ENCODE measurements around the gene CDYL2. TPM values are rescaled to one million over a fixed set of nuclear protein-coding genes. Genes with fewer than 3 reads are reported as not detected.

Gene CDYL2
- total and polyA plus RNA-seq, 2 donors (not counting 3 experiments of a cell fraction or from before 2014, with no cell fraction given): 7.1 to 71.3 TPM

- FAIRE-seq (no peak), DNase-seq (ENCODE audit: low read depth, low spot score) (no peak)
- no peak overlapping the region for H3K4me3 ChIP-seq (replicated peaks in 1 of 3; ENCODE audit: insufficient read depth in 1 of 3, low read depth in 1 of 3, low read length in 3 of 3)
- no TSS peak for BruUV-seq (replicated peaks)
- H3K36me3 ChIP-seq (ENCODE audit: control insufficient read depth in 2 of 2, extremely low read depth in 1 of 2, insufficient read depth in 2 of 2, low read length in 2 of 2): no peaks in the 10 kb centered on the region
- no peaks in the 10 kb centered on the region for H3K27me3 ChIP-seq (ENCODE audit: control insufficient read depth in 2 of 2, insufficient read depth in 2 of 2, low read length in 2 of 2)
- intact Hi-C loops (cut with micrococcal nuclease) (no loop called here), dilution Hi-C loops (cut with MboI; ENCODE audit: extremely low pct_ligation_motif_present, low sequenced_read_pairs) (no loop called here)
- H3K9me1 ChIP-seq (replicated peaks; ENCODE audit: control insufficient read depth, extremely low read depth, insufficient read depth, low read length): no peaks in the 10 kb centered on the region
- TF ChIP-seq CTCF (IDR thresholded peaks at IDR 0.05; ENCODE audit: extremely low read depth in 1 of 2, insufficient read depth in 1 of 2, low read depth in 1 of 2, low read length in 2 of 2) (no peak), FOS (IDR thresholded peaks at IDR 0.05; ENCODE audit: borderline replicate concordance, insufficient read depth, low read length) (no peak), POLR2AphosphoS5 (IDR thresholded peaks at IDR 0.05; ENCODE audit: insufficient read depth, low read depth, low read length) (no peak), EZH2 (IDR thresholded peaks at IDR 0.05; ENCODE audit: borderline replicate concordance, low read depth, low read length, severe bottlenecking) (no peak), MYC (IDR thresholded peaks at IDR 0.05; ENCODE audit: low read depth, low read length) (no peak), GATA2 (IDR thresholded peaks at IDR 0.05; ENCODE audit: insufficient read depth, insufficient read length, low read depth, low read length) (no peak), JUN (IDR thresholded peaks at IDR 0.05; ENCODE audit: borderline replicate concordance, insufficient read depth, insufficient read length, low read depth) (no peak), POLR2A (IDR thresholded peaks at IDR 0.05; ENCODE audit: low read depth, low read length) (no peak), MAX (IDR thresholded peaks at IDR 0.05; ENCODE audit: insufficient read depth, insufficient read length) (no peak)
- H3K4me1 ChIP-seq (ENCODE audit: control insufficient read depth, extremely low read depth, insufficient read depth, low read length): peaks cover 29% of the 10 kb centered on the region
- H4K20me1 ChIP-seq (replicated peaks; ENCODE audit: control insufficient read depth, extremely low read depth, insufficient read depth, low read length): peaks cover 2% of the 10 kb centered on the region
- H2AFZ ChIP-seq (ENCODE audit: low read depth, low read length): no peak overlapping the region
- ChIA-PET POLR2A (no interaction called here), CTCF (no interaction called here)
- H3K79me2 ChIP-seq (ENCODE audit: control insufficient read depth, insufficient read depth, low read length): peaks cover 83% of the 10 kb centered on the region
- H3K9ac ChIP-seq (replicated peaks; ENCODE audit: extremely low read depth, insufficient read depth, low read length): no peak overlapping the region
- no peaks in the 10 kb centered on the region for H3K9me3 ChIP-seq (replicated peaks; ENCODE audit: control insufficient read depth, insufficient read depth, low read length)
- no peak overlapping the region for H3K27ac ChIP-seq (ENCODE audit: insufficient read depth, low read depth, low read length)
- no peak overlapping the region for H3K4me2 ChIP-seq (ENCODE audit: insufficient read depth, low read length)
Measured at GRCh38 chr16:80723091-80723490, 81.3 kb downstream of the CDYL2 start.
